ENCODE measurements around the gene PFDN2. TPM values are rescaled to one million over a fixed set of nuclear protein-coding genes. Genes with fewer than 3 reads are reported as not detected.
"Not testable (repeated sequence)": the region's sequence is repeated elsewhere in the genome, so short reads cannot be mapped to it uniquely, and the experiment has no call there.

The PFDN2 gene
- polyA plus RNA-seq, 5 donors: 51.4 to 67.6 (median 53.5) TPM

DNA sequence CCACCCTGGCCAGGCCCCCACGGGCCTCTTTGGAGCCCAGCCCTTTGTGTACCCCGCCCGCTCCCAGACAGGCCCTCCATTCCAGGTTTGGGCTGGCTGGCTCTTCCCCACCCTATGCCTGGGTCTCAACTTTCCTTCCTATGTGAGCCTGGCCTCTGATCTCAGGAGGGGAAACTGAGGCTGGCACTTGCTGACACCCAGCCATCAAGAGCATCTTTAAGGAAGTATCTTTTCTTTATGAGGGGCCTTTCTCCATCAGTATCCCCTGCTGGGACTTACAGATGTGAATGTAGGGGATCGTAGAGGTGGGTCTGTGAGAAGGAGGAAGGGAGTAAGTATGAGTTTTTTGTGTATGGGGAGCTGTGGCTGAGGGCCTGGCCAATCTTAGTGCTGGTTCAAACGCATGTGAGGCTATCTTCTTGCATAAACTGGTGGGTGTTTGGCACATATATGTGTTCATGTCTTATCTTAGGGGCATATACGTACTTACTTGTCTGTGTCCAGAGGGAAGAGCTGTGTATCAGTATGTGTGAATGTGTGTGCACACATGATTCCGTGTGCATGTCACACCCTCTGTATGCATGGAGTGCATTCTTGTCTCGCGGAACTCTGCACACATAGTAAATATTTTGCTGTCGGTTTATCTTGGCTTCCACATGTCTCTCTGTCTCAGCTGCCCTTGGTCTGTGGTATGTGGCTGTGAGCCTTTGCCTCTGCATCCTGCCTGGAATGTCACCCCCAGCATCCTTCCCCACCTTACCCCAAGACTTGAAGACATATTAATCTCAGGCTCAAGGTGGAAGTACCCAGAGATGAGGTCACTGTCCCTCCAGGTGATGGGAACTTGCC, 33.9 kb downstream of the PFDN2 start:
- DNase-seq: no peak

DNA sequence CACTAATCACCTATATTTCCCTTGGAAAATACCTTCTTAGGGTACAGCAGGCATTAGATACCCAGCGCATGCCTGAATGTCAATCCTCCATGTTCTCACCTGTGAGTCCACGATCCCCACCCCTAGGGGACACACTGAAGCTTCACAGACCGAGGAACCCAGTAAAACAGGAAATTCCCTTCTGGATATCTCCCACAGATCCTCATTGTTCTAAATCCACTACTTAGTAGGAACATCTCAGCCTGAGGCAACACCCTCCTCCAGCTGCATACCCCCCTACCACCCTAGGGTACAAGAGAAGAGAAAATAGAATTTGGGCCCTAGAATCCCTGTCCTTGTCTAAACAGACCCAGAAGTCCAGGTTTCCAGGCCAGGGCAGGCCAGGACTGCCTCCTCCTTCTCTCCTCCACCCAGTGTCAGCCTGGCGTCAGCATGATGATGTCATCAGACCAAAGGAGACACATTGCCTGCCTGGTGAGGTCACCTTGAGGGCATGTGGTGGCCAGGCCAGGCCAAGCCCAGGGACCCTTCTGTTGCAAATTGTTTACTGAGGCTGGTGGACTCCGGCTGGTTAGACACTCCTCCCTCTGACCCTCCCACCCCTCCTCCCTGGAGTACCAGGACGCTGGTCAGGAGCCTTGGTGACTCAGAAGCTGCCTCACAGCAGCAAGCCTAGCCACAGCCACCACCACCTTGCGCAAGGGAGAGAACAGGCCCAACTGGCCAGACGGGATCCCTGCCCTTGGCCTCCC, 34.7 kb downstream of the PFDN2 start:
- peak; percentile 59 to 65 for DNase-seq

DNA sequence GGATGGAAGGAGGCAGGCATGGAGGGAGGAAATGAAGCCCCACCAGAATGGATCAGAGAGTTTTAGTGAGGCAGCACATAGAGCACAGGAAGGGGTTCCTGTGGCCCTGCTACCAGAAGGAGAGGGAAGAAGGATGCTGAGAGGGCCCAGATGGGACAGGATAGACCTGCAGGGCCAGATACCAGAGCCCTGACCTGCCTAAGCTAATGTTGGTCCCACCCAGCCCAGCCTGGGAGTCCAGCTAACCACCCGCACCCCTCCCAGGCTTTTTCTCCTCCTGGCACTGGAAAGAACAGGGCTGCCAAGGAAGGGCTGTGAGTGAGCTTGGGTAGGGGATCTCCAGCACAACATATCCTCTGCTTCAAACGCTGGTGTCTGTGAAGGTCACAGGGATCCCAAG, 35.4 kb downstream of the PFDN2 start:
- DNase-seq: no peak

DNA sequence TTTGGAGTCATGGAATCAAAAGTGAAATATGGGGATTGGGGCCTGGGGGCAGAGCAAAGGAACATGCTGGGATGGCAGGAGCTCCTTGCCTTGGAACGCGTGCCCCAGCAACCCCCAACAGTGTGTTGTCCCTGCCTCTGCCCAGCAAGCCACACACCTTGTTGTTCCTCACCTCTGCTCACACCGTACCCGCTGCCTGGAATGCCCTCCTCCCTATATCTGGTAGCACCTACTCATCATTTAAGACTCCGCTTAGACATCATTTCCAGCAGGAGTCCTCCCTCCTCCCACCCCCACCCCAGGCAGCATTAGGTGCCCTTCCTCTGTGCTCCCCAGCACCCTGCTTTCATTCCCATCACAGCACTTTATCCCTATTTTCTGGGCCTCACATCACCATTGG, 36.3 kb downstream of the PFDN2 start:
- no peak for DNase-seq

DNA sequence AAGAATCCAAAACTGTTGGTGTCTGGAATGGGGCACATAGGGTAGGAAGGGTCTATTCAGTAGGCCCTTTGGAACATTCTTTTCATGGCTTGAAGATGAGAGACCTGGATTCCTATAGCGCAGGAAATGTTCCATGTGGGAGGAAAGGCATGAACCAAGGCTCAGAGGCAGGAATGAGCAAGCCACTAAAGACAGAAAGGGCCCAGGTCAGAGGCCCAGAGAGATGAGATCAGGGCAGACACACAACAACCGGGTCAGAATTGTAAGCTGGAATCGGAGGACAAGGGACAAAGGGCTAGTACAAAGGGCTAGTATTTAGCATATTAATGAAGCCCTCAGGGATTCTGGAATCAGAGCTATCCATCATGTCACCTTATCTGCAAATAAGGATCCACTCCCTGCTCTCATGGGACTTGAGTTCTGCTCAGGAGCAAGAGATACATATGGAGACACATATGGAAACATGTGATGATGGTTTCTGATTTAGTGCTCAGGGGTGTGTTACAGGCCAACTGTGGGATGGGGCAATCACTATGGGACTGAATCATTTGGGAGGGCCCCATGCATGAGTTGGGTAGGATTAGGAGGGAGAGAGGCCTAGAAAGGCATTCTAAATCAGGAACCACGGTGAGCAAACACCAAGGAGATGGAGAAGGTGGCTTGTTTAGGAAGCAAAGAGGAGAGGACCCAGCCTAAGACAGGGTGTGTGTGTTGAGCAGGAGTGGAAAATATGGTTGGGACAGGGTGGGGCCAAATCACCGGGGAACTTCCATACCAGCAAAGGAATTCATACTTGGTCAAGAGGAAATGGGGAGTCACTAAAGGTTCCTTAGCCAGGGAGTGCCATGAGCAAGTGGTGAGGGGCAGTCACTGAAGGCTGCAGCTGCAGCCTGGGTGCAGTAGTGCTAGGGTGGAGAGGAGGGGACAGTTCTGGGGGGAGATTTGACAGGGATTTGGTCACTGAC, 37.1 kb downstream of the PFDN2 start:
- DNase-seq: no peak

DNA sequence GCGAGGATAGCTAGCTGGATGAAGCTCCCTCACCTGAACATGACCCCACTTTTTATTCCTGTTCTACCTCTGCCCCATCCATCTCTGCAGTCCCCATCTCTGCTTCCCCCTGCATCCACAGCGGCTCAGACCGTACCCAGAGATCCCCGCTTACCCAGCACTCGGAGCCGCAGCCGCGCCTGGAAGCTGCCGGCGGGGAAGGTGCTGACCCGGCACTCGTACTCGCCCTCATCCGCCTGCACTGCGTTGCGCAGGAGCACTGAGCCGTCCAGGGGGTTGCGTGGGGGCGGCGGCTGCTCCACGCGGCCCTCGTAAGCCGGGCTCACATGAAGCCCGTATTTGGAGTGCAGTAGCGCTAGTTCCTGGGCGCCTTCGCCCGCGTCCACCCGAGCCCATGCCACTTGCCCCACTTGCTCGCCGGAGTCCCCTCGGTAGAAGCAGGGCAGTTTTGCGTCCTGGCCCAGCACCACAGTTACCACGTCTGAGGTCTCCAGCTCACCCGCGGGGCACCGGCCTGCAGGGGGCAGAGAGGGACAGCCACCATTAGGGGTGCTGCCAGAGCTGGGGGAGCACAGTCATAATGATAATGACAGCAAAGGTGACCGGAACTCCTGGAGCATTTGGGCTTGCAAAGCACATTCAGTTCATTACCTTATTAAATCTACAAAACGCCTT, 38.3 kb downstream of the PFDN2 start:
- no peak for DNase-seq

DNA sequence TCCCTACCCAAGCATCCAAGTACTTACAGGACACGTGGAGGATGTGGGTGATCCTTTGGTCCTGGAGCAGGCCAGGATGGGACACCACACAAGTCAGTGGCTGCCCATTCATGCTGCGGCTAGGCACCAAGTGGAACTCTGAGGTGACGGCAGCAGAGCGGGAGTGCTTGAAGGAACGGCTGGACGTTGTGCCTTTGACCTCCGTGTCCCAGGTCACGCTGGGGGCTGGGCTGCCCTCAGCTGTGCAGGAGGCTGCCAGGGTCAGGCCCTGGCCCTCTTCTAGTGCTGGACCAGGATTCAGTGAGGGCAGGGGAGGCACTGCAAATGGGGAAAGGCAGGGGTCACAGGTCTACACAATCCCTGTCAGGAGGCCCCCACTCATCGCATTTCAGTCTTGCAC, 40.4 kb downstream of the PFDN2 start:
- DNase-seq: no peak

DNA sequence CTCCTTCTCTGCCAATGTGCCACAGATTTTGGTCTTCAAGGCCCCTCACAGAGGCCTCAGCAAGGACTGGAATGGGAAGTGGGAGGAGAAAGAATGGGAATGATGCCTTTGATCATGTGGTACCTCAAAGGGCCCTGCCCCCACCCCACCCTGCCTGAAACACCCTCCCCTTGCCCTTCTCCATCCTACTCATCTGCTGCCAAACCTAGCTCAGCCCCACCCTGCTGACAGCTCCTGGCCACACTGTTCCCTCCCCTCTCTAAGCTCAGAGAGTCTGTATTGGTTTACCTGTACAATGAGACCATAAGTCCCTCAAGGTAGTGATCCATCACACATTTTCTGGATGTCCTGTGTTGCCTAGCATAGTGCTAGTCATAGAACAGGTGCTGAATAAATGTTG, 41.4 kb downstream of the PFDN2 start:
- no peak for DNase-seq

DNA sequence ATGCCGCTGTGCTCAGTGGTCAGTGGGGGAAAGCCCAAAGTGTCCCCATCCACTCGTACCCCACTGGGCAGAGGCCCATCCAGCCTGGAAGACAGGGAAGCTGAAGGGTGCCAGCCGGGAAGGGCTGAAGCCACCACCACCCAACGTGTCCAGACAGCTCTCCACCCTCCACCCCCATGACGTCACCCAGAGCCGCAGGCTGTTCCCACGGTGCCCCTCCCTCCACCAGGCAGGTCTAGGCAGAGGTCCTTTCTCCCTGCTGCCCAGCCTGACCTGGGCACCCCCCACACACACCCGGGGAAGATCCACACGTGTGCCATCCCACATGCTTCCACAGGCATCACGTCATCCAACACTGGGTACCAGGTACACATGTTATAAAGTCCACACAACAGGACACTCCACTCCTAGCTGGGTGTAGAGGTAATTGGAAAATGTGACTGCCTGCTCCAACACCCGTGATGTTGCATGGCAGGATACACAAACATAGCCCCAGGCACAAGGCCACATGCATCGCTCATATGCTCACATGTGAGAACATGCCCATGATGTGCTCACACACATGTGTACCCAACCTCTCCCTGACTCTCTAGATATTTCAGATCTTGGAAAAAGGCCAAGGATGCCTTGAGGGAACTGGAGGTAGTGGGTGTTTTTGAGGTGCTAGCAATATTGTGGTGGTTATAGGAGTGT, 43.0 kb downstream of the PFDN2 start:
- no peak for DNase-seq

DNA sequence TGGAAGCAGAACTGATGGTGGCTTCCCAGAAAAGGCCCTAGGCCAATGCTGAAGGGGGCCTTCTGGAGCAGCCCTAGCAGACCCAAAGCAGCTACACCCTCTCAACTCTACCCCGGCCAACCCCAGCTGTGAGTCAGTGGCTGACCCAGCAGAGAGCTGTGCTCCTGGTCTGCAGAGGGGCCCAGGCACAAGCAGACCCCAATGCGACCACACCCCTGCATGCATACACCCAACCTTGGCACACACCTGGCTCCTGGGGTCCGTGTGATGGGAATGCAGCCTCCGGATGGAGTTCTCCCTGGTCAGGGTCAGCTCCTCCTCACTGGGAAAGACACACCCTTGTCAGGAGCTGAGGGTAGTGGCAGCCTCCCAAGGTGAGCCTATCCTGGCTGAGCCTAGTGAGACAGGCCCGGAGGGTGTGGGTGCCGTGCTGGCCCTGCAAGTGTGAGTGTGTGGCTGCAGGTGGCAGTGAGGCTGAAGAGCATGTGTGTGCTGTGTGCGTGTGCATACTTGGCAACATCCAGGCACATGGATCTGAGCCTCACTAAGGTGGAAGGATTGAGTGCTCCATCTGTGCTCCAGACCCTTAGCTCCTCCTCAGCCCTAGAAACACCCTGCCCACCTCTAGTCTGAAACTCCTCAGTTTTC, 44.2 kb downstream of the PFDN2 start:
- no peak for DNase-seq

DNA sequence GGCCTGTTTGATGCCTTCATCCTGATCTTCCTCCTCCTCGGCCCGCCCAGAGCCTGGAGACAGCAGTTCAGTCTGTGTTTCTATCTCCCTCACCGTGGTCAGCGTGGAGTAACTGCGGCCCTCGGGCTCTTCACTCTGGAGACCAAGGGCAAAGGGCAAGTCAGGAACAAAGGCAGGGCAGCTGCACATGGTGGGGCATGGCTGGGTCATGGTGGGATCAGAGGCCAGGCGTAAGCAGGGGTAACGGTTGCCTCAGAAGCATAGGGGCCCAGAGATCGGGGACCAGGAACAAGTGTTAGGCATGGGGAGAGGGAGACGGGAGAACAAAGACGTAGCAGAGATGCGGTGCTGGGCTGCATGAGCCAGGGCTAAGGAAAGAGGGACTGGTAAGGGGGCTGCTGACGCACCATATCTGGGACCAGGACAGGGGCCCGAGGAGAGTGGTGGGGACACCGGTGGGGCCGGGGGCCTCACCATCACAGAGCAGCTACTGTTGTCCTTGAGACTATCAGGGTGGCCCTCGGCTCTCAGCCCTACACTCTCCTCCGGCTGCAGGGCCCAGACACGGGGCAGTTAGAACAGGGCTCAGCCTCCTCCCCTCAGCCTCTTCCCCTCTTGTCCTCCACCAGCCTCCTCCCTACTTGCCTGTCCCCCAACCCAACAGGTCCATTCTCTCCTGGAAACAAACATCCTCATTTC, 44.9 kb downstream of the PFDN2 start:
- DNase-seq: no peak

DNA sequence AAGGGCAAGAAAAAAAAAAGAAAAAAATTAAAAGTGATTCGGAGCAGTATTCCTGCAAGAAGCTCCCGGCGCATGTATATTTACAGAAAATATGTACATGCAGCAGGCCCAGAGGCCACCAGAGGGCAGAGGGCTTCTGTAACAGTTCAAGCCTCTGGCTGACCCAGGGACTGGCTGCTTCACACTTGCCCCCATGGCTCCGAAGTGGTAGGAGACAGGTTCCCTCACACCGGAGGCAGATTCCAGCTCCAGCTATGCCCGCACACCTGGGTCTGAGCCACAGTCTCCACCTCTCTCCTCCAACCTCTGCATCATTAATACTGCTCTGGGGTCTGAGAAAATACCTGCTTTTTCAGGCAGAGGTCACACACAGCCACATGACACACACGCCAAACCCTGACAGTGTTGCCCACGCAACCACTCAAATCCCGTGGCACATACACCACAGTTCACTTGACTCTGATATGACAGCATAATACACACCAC, 45.9 kb downstream of the PFDN2 start:
- no peak for DNase-seq

DNA sequence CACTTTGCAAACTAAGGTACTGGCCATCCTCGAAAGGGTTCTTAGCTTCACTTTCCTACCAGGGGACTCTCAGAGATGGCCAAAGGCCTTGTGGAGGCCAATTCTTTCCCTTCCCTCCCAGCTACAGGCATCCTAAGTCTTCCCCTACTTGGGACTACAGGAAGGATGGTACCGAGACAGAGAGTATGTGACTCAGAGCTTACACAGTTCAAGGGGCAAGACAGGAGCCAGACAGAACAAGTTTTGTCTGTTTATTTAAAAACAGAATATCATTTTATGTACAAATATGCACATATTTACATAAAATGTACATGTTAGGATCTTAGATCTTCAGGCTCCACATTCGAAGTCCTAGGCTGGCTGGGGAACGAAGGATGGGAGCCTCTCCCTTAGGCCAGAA, 47.1 kb downstream of the PFDN2 start:
- DNase-seq: no peak

DNA sequence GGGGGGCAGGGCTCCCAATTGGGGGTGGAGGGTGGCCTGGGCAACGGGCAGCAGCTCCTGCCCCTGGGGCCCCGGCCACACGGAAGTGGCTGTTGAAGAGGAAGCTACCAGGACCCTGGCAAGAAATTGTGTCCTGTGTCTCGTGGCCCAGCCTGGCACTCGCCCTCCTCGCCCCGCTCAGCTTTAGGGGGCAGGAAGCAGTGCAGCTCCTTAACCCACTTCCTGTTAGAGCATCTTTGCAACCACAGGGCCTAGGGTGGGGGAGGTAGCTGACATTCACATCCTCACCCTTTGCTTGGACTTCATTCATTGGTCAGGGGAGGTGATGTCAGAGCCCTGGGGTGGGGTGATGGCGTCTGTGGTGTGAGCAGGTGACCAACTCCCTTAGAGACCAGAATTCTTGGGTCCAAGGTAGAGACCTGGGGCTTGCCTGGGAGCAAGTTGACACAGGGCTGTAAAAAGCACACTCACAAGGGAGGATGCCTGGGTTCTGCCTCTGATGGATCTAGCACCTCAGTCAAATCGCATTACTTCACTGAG, 48.0 kb downstream of the PFDN2 start, which contains the start of gene ARHGAP30:
TSS of gene ARHGAP30 (minus strand) at position 161 of the 540 bp plus-strand sequence. CDS start 267 bp downstream, outside the sequence.
- no peak for DNase-seq

DNA sequence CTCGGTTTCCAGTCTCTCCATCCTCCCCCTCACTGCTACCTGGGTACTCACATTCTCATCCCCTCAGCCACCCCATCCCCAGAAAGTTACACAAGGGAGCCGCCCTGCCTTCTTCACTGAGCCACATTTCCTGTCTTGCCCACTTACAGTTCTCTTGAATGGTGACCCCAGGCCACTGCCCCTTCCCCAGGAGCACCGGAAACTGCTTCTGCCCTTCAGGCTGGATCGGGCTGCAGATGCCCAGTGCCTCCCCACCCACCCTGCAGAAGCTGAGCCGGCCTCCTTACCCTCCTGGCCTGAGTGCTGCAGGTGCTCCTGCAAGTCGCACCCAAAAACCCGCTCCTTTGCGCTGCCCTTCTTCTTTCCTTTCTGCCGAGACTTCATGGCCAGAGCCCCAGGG, 48.6 kb downstream of the PFDN2 start:
- DNase-seq: no peak

DNA sequence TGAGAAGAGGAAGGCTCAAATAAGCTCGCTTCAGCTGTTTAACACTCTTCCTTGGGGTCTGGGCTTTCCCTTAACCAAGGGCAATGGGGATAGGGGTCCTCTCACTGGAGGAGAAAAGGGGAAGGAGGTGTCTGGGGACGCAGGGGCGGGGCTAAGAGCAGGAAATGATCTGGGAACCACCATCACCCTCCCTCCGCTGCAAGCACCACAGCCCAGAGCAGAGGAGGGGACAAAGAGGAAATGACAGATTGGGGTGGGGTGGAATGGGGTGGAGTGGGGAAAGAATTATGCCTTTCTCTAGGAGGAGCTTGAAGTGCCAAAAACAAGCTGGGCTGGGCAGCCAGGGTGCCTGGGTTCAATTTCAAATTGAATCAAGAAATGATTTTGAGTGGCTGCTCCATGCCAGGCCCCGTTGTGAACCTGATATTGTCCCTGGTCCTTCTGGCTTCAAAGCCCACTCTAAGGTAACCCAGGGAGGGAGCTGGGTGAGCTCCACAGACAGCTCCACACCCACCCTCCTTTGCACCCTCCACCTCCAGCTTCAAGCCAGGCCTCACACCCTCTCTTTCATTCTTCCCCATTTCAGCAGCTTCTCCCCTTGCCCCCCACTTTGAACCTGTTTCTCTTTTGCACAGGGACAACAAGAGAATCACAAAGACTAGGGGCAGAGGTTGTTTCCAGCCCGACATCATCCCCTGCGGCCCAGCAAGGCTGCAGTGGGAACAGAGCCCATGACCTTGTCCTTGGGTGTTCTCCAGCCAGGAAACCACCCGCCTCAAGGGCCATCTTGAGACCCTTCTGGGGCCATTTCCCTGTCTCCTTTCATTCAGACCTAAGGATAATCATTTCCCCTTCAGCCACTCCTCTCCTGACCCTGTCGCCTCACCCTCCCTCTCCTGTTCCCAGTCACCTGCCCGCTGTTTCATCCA, 49.3 kb downstream of the PFDN2 start:
- DNase-seq: no peak

DNA sequence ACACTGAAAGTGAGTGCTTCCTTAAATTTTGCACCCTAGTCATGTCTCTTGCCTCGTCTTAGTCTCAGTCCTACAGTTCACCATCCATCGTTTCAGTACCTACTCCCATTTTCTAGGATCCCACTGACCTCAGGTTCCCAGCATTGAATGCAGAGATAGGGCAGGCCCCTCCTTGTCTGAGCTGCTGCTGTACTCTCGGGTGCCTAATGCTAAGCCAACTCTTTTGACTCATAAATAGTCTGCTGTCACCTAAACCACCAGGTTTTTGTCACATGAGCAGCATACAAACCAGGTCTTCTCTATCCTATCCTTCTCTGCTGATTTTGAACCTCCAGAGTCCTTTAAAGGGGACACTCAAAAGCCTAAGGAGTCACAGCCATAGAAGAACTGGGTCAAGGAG, 51.1 kb downstream of the PFDN2 start:
- no peak for DNase-seq

DNA sequence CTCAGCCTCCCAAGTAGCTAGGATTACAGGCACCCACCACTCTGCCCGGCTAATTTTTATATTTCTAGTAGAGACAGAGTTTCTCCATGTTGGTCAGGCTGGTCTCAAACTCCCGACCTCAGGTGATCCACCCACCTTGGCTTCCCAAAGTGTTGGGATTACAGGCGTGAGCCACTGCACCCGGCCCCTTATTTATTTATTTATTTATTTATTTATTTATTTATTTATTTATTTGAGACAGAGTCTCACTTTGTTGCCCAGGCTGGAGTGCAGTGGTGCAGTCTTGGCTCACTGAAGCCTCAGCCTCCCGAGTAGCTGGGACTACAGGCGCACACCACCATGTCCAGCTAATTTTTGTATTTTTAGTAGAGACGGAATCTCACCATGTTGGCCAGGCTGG, 52.2 kb downstream of the PFDN2 start:
- DNase-seq: not testable (repeated sequence)

Data from right lung (tissue), 5 donors.